Spleen (tissue), 11 donors: ENCODE results near the gene TRMT2A. TPM values are rescaled to one million over a fixed set of nuclear protein-coding genes. Genes with fewer than 3 reads are reported as not detected.

Experiments
- DNase-seq: peaks from one replicate; pipeline ENCODE4 v3.0.0-alpha.2; 2020
- H3K27ac ChIP-seq, 8 donors: fragments of 200-600 bp; sonication (generic) in 7 of 8; 1 replicate in 4 of 8; 2 replicates in 4 of 8; pipeline versions ENCODE4 v1.5.0 to v1.8.0; 2016 to 2021; ENCODE audit warnings: inconsistent platforms in 4 of 8, mild to moderate bottlenecking in 4 of 8, moderate library complexity in 1 of 8
- H3K27me3 ChIP-seq, 7 donors: fragments of 200-600 bp; sonication (generic) in 6 of 7; replicated peaks in 1 of 7; 1 replicate in 4 of 7; 2 replicates in 3 of 7; pipeline versions ENCODE4 v1.5.0 to v1.8.0; 2016 to 2021; ENCODE audit warnings: inconsistent platforms in 3 of 7, mild to moderate bottlenecking in 1 of 7
- H3K36me3 ChIP-seq, 6 donors: fragments of 200-600 bp; sonication (generic) in 5 of 6; 1 replicate in 4 of 6; 2 replicates in 2 of 6; pipeline versions ENCODE4 v1.5.0 to v1.8.0; 2016 to 2021; ENCODE audit warnings: inconsistent platforms in 2 of 6
- H3K4me1 ChIP-seq, 6 donors: fragments of 200-600 bp; sonication (generic) in 5 of 6; 1 replicate in 3 of 6; 2 replicates in 3 of 6; pipeline versions ENCODE4 v1.5.0 to v1.8.0; 2016 to 2021; ENCODE audit warnings: inconsistent platforms in 3 of 6
- H3K4me3 ChIP-seq, 8 donors: fragments of 200-600 bp; sonication (generic) in 7 of 8; 1 replicate in 4 of 8; 2 replicates in 4 of 8; pipeline versions ENCODE4 v1.5.0 to v1.8.0; 2016 to 2021; ENCODE audit warnings: inconsistent platforms in 4 of 8, mild to moderate bottlenecking in 4 of 8, moderate library complexity in 2 of 8
- H3K9me3 ChIP-seq, 8 donors: fragments of 200-600 bp; sonication (generic) in 7 of 8; 1 replicate in 4 of 8; 2 replicates in 4 of 8; pipeline versions ENCODE4 v1.5.0 to v1.8.0; 2016 to 2021; ENCODE audit warnings: inconsistent platforms in 4 of 8
- POLR2A ChIP-seq, 3 donors: fragments of 450-650 bp; IDR thresholded peaks; one replicate each; pipeline ENCODE4 v1.5.1; 2017; ENCODE audit warnings: antibody characterized with exemption in 3 of 3, mild to moderate bottlenecking in 1 of 3
- POLR2AphosphoS5 ChIP-seq, 3 donors: sonication (generic); formaldehyde crosslinking; IDR thresholded peaks; one replicate each; pipeline ENCODE4 v1.5.1; 2017; ENCODE audit warnings: antibody characterized with exemption in 3 of 3
- WGBS, 5 donors: extraction: QIAGEN DNeasy Blood & Tissue Kit in 3 of 5; methylation state at CpG; one replicate each; pipeline versions ENCODE4 v1.1.5 to v1.1.7; 2013 to 2018; 5-methylcytosine and 5-hydroxymethylcytosine counted together
- intact Hi-C: fragments of 100-400 bp; cut with DNase I; formaldehyde crosslinking; loops from one replicate; pipeline ENCODE4 v1.15.0; 2023; ENCODE audit warnings: low total_unique reads
- polyA plus RNA-seq, 3 donors: library from polyadenylated mRNA; stranded (reverse); fragments of 200-250 nt; gene quantifications; one replicate each; pipeline ENCODE4 v1.2.1, GENCODE V29; 2013
- total RNA-seq, 7 donors: library from RNA; depleted of rRNA in 3 of 7; stranded (reverse); fragments of >200 nt in 3 of 7; fragmentation: NEBNext Ultra II Directional in 4 of 7; extraction: Animal tissue kit (Norgen Biotek cat#: 25700) in 4 of 7; gene quantifications; one replicate each; pipeline versions ENCODE4 v1.1.0 to v1.2.1, GENCODE V29; 2016 to 2021
- TF ChIP-seq, protein P1 (sequence below), 11 experiments: fragments of 200-600 bp in 7 of 11; fragments of 450-650 bp in 4 of 11; sonication (generic) in 4 of 11; IDR thresholded peaks in 8 of 11; conservative IDR thresholded peaks in 3 of 11; 1 replicate in 7 of 11; 2 replicates in 4 of 11; pipeline versions ENCODE4 v1.4.0 to v1.8.0; 2016 to 2021; ENCODE audit warnings: antibody characterized with exemption in 11 of 11, inconsistent platforms in 4 of 11, mild to moderate bottlenecking in 1 of 11
- donor health status: healthy with polysubstance abuse.
- donor health status: DM: no; HTN: no; CAD: no; lungs with moderate emphysema.
- donor health status: DM: no; HTN: no; CAD: no.
- donor health status: Bipolar disorder and iron deficiency.
- donor health status: healthy.
- donor health status: DM: no; HTN: no; CAD: no.
- donor health status: DM: yes; HTN: yes; CAD: no.

The TRMT2A gene
- total and polyA plus RNA-seq, 10 donors, result 70.4 to 142 (median 79.5) TPM

DNA sequence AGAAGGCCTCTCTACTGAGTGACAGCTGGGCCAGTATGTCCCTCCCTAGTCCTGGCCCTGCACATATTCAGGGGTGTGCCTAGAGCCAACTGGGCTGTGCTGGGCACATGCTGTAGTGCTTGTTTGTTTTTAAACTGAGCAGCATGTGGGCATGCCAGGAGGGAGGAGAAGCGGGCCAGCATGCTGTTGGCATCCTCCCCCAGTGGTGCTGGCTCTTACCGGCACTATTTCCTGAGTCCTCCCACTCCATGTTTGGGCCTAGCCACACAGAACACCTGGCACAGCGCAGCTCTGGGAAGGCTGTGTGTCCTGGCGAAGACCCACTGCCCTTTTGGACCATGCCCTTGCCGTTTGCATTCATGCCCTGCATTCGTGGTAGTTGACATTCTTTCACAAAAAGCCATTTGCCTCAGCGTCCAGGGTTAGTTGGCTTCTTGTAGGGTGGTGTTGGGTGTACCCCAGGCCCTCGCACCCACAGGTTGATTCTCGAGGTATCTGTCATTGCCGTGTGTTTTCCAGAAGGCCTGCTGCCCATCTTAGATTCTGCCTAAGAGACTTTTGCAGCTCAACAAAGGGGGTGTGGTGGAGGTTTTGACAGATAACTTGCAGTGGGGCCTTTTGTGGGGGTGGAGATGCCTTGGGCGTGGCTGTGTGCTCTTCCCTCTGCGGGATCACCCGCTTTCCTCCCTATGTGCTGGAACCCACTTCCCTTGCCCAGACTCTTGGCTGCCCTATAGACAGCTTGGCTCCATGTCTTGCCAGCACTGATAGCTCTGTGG, 23.4 kb downstream of the TRMT2A start:
- 90 to 96% (median 92%) methylated on average over 12 to 13 of the region's 13 CpGs for WGBS, 5 donors
- intact Hi-C loops, result no loop called here
- H3K4me3 ChIP-seq, result no peak overlapping the region
- TF ChIP-seq POLR2AphosphoS5 (IDR thresholded peaks at IDR 0.05), result no peak
- TF ChIP-seq, protein P1, sequence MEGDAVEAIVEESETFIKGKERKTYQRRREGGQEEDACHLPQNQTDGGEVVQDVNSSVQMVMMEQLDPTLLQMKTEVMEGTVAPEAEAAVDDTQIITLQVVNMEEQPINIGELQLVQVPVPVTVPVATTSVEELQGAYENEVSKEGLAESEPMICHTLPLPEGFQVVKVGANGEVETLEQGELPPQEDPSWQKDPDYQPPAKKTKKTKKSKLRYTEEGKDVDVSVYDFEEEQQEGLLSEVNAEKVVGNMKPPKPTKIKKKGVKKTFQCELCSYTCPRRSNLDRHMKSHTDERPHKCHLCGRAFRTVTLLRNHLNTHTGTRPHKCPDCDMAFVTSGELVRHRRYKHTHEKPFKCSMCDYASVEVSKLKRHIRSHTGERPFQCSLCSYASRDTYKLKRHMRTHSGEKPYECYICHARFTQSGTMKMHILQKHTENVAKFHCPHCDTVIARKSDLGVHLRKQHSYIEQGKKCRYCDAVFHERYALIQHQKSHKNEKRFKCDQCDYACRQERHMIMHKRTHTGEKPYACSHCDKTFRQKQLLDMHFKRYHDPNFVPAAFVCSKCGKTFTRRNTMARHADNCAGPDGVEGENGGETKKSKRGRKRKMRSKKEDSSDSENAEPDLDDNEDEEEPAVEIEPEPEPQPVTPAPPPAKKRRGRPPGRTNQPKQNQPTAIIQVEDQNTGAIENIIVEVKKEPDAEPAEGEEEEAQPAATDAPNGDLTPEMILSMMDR (IDR thresholded peaks at IDR 0.05 in 8 of 11, conservative IDR thresholded peaks at IDR 0.05 in 3 of 11), result no peak
- no peak for TF ChIP-seq POLR2A (IDR thresholded peaks at IDR 0.05)
- H3K27me3 ChIP-seq, result no peaks in the 10 kb centered on the region
- peaks cover 0 to 43% (median 22%) of the 10 kb centered on the region in 6 donors for H3K4me1 ChIP-seq
- peaks cover 3 to 100% (median 89%) of the 10 kb centered on the region in 6 donors for H3K36me3 ChIP-seq
- H3K27ac ChIP-seq, result peak overlapping the region in 2 of 8 donors; percentile 56 to 70
- peaks cover 0 to 8% (median 2%) of the 10 kb centered on the region in 8 donors for H3K9me3 ChIP-seq
- peak; percentile 30 for DNase-seq

DNA sequence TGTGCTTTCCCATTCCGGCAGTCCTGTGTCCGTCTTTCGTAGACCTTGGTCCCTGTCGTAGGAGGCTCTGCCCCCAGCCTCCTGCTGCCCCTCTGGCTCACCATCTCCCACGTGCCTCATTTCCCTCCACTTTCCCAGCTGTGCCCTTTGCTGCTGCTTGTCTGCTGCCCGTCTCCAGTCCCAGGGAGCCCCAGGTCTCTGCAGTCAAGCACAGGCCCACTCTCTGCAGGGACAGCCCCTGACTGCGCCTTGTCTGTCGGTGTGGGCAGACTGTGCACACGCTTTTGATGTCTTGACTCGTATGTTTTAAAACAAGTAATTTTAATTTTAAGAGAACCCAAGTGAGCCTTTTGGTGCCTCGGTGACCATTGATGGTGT, 24.6 kb downstream of the TRMT2A start:
- intact Hi-C loops, result no loop called here
- Histone ChIP-seq H3K9me3 (peaks cover 0 to 8% (median 2%) of the 10 kb centered on the region in 8 donors), H3K27me3 (no peaks in the 10 kb centered on the region), H3K27ac (peak overlapping the region in 5 of 8 donors; percentile 47 to 70 (median 57)), H3K4me3 (peak overlapping the region in 1 of 8 donors; percentile 16), H3K36me3 (peaks cover 3 to 100% (median 93%) of the 10 kb centered on the region in 6 donors), H3K4me1 (peaks cover 0 to 47% (median 22%) of the 10 kb centered on the region in 6 donors)
- WGBS, 5 donors, result 85 to 92% (median 86%) methylated on average over 11 of the region's 11 CpGs
- TF ChIP-seq POLR2A (IDR thresholded peaks at IDR 0.05), result no peak
- DNase-seq, result peak; percentile 63

DNA sequence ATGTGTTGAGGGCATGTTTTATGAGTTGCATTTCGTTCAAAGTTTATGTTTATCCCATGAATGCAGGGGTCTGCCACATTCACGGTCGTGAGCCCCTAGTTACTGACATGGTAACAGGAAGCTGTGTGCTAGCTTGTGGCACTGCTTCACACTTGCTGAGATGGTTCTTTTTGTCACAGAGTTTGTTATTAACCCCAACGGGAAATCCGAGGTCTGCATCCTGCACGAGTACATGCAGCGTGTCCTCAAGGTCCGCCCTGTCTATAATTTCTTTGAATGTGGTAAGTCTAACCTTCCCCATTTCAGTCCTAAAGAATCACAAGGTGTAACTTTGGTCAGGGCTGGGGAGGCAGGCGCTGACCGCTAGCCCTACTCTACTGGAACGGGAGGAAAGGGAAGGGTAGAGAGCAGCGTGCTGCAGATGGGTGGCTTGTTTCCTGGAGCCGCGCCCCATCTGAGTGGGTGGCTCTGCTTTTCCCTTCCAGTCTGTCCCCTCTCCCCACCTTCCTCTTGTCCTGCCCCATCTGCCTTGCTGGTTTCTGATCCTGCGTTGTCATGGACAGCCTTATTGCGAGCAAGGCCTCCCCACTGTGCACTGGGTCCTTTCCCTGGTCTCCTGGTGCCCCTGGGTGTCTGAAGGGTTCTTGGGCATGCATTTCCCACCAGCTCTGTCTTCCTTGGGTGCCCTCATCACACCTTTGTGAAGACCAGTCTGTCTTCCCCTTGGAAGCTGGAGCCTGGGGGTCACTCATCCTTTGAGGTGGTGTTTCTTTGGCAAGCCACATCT, 25.1 kb downstream of the TRMT2A start:
- Histone ChIP-seq H3K4me3 (peak overlapping the region in 1 of 8 donors; percentile 16), H3K36me3 (peaks cover 3 to 100% (median 94%) of the 10 kb centered on the region in 6 donors), H3K27ac (peak overlapping the region in 5 of 8 donors; percentile 47 to 70 (median 57)), H3K4me1 (peaks cover 0 to 53% (median 22%) of the 10 kb centered on the region in 6 donors), H3K9me3 (peaks cover 0 to 6% (median 2%) of the 10 kb centered on the region in 8 donors), H3K27me3 (no peaks in the 10 kb centered on the region)
- peak; percentile 69 for DNase-seq
- intact Hi-C loops, result no loop called here
- WGBS, 5 donors, result 83 to 90% (median 87%) methylated on average over 16 of the region's 16 CpGs
- no peak for TF ChIP-seq POLR2A (IDR thresholded peaks at IDR 0.05)
- TF ChIP-seq POLR2AphosphoS5 (IDR thresholded peaks at IDR 0.05), result no peak
- TF ChIP-seq, protein P1 (IDR thresholded peaks at IDR 0.05 in 8 of 11, conservative IDR thresholded peaks at IDR 0.05 in 3 of 11), result no peak

DNA sequence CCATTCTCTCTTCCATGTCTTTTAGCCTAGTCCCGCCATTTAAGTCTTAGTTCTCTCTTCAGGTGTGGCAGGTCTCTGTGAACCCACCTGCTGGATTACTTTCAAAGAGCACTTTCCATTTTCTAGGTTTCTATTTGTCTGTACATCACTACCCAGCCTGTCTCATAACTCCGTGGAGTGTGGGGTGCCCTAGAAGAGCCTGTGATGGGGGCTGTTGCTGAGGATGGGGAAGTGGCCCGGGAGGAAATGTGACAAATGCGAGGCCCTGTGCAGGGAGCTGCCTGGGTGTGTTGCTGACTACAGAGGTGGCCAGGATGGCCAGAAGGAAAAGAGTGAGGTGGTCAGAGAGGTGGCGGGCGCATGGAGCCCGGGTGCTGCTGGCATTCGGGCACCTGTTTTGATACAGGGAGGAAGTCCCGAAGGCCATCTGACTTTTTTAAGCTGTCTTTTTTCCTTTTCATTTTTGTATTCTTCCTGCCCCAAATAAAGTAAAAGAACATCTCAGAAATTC, 26.2 kb downstream of the TRMT2A start:
- Histone ChIP-seq H3K9me3 (no peaks in the 10 kb centered on the region), H3K4me3 (no peak overlapping the region), H3K4me1 (peaks cover 0 to 56% (median 22%) of the 10 kb centered on the region in 6 donors), H3K27ac (peak overlapping the region in 6 of 8 donors; percentile 26 to 70 (median 56)), H3K27me3 (no peaks in the 10 kb centered on the region), H3K36me3 (peaks cover 5 to 100% (median 96%) of the 10 kb centered on the region in 6 donors)
- TF ChIP-seq POLR2AphosphoS5 (IDR thresholded peaks at IDR 0.05) (no peak), POLR2A (IDR thresholded peaks at IDR 0.05) (no peak)
- TF ChIP-seq, protein P1 (IDR thresholded peaks at IDR 0.05 in 8 of 11, conservative IDR thresholded peaks at IDR 0.05 in 3 of 11), result no peak
- WGBS, 5 donors, result 63 to 69% (median 66%) methylated on average over 9 of the region's 9 CpGs
- intact Hi-C loops, result no loop called here
- DNase-seq, result peak; percentile 55
